Osteoblast (primary cell): Measurements from ENCODE around the gene ARHGAP32. TPM values are rescaled to one million over a fixed set of nuclear protein-coding genes. Genes with fewer than 3 reads are reported as not detected.

Experiments used
- DNase-seq: peaks from one replicate; pipeline ENCODE4 v3.0.0; 2011; ENCODE audit warnings: low spot score, mixed read lengths; ENCODE audit not compliant: insufficient read length; ENCODE audit errors: missing footprints
- H2AFZ ChIP-seq: 2 replicates; pipeline ENCODE4 v1.6.0; 2011; ENCODE audit warnings: mild to moderate bottlenecking, low read length
- H3K27ac ChIP-seq: 2 replicates; pipeline ENCODE4 v1.5.1; 2011; ENCODE audit warnings: mild to moderate bottlenecking, low read depth, low read length, moderate library complexity
- H3K27me3 ChIP-seq: 2 replicates; pipeline ENCODE4 v1.6.0; 2012; ENCODE audit warnings: mild to moderate bottlenecking, control low read depth, inconsistent platforms, low read length, moderate library complexity; ENCODE audit not compliant: insufficient read depth
- H3K36me3 ChIP-seq: 2 replicates; pipeline ENCODE4 v1.5.1; 2011; ENCODE audit warnings: mild to moderate bottlenecking, low read length, control low read depth, moderate library complexity; ENCODE audit not compliant: insufficient read depth
- H3K4me1 ChIP-seq: 2 replicates; pipeline ENCODE4 v1.5.1; 2011; ENCODE audit warnings: mild to moderate bottlenecking, low read length, control low read depth, moderate library complexity; ENCODE audit not compliant: insufficient read depth
- H3K4me2 ChIP-seq: 2 replicates; pipeline ENCODE4 v1.6.0; 2011; ENCODE audit warnings: mild to moderate bottlenecking, low read length; ENCODE audit not compliant: insufficient read depth
- H3K4me3 ChIP-seq: fragments of 200-600 bp; sonication (generic); 3 replicates; pipeline ENCODE4 v1.5.1; 2012; ENCODE audit warnings: mild to moderate bottlenecking, low read length, inconsistent platforms; ENCODE audit not compliant: insufficient read depth
- H3K79me2 ChIP-seq: 2 replicates; pipeline ENCODE4 v1.6.0; 2012; ENCODE audit warnings: mild to moderate bottlenecking, low read length, control low read depth, inconsistent platforms; ENCODE audit not compliant: insufficient read depth
- H3K9me3 ChIP-seq: 2 replicates; pipeline ENCODE4 v1.5.1; 2011; ENCODE audit warnings: low read depth, low read length, control low read depth
- H4K20me1 ChIP-seq: 2 replicates; pipeline ENCODE4 v1.6.0; 2012; ENCODE audit warnings: mild to moderate bottlenecking, low read length, control low read depth; ENCODE audit not compliant: insufficient read depth
- CTCF ChIP-seq: IDR thresholded peaks from 2 replicates; pipeline ENCODE4 v1.5.1; 2011; ENCODE audit warnings: mild to moderate bottlenecking, low read depth, low read length, moderate library complexity; ENCODE audit errors: extremely low read depth
- total RNA-seq: library from RNA; depleted of rRNA; stranded (reverse); fragments of >200 nt; gene quantifications from 2 replicates; pipeline ENCODE4 v1.2.3, GENCODE V29; 2012

ARHGAP32 gene
- total RNA-seq, 1 donor: 25.3 TPM

- DNase-seq: peak; percentile 23
- H3K27ac ChIP-seq: peak overlapping the region; percentile 46
- TF ChIP-seq CTCF: no peak
- H3K4me3 ChIP-seq: no peak overlapping the region
- H3K9me3 ChIP-seq: peaks cover 4% of the 10 kb centered on the region
- H3K36me3 ChIP-seq: no peaks in the 10 kb centered on the region
- no peak overlapping the region for H2AFZ ChIP-seq
- H4K20me1 ChIP-seq: peaks cover 5% of the 10 kb centered on the region
- no peaks in the 10 kb centered on the region for H3K27me3 ChIP-seq
- no peak overlapping the region for H3K4me2 ChIP-seq
- peaks cover 11% of the 10 kb centered on the region for H3K79me2 ChIP-seq
- H3K4me1 ChIP-seq: peaks cover 16% of the 10 kb centered on the region
Measured at GRCh38 chr11:129225190-129225589, 33.1 kb upstream of the ARHGAP32 start.

GRCh38 chr11:129224538-129224937 is 32.4 kb upstream of the ARHGAP32 start:
- H3K9me3 ChIP-seq: peaks cover 4% of the 10 kb centered on the region
- no peak for TF ChIP-seq CTCF
- peak overlapping the region; percentile 46 for H3K27ac ChIP-seq
- H3K36me3 ChIP-seq: no peaks in the 10 kb centered on the region
- H3K27me3 ChIP-seq: no peaks in the 10 kb centered on the region
- no peak overlapping the region for H3K4me3 ChIP-seq
- no peak for DNase-seq
- H3K4me1 ChIP-seq: peaks cover 16% of the 10 kb centered on the region
- no peak overlapping the region for H3K4me2 ChIP-seq
- H4K20me1 ChIP-seq: peaks cover 5% of the 10 kb centered on the region
- no peak overlapping the region for H2AFZ ChIP-seq
- peaks cover 16% of the 10 kb centered on the region for H3K79me2 ChIP-seq

DNA sequence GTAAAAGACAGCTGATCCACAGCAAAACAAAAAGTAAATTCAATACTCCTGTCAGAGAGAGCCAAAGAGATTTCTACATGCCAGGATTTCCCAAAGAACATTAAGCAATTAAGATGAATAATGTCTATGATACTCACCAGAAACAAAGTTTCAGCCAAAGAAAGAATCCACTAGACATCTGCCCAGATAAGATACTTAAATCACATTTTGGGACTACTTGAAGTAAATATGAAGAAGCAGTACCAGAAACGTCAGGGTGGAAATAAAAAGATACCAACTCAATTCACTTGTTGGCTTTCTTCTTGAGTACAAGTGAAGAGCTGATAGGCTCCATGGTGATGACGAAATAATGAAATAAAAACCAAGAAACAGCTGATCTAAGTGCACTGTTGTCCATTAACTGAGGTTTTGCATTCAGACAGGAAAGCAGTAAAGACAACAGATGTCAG is 31.6 kb upstream of the ARHGAP32 start:
- Histone ChIP-seq H3K79me2 (peaks cover 19% of the 10 kb centered on the region), H2AFZ (no peak overlapping the region), H4K20me1 (peaks cover 5% of the 10 kb centered on the region), H3K27ac (peak overlapping the region; percentile 37), H3K27me3 (no peaks in the 10 kb centered on the region), H3K36me3 (no peaks in the 10 kb centered on the region), H3K4me3 (no peak overlapping the region), H3K4me2 (peak overlapping the region; percentile 35), H3K9me3 (peaks cover 4% of the 10 kb centered on the region), H3K4me1 (peaks cover 16% of the 10 kb centered on the region)
- peak; percentile 73 for DNase-seq
- TF ChIP-seq CTCF: no peak

DNA sequence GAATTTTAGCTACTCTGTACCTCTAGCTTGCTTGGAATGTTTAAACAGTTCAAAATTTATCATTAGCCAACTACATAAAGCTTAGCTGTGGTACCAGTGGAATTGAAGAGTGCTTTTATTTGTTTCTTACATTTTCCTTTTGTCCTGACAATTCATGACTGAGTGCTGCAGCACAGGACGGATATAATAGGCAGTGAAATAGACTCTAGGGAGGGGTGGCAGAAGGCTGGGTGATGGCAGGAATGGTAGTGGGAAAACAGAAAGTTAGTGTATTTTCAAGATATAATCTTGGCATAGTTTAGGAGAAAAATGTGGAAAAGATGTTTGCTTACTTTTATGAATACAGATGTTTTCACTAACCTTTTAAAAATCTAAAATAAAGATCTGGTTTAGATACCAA is 31.1 kb upstream of the ARHGAP32 start:
- no peak for DNase-seq
- TF ChIP-seq CTCF: no peak
- Histone ChIP-seq H3K27me3 (no peaks in the 10 kb centered on the region), H3K9me3 (peaks cover 4% of the 10 kb centered on the region), H3K4me1 (peaks cover 16% of the 10 kb centered on the region), H3K4me2 (peak overlapping the region; percentile 35), H3K79me2 (peaks cover 22% of the 10 kb centered on the region), H3K4me3 (no peak overlapping the region), H2AFZ (no peak overlapping the region), H3K27ac (peak overlapping the region; percentile 37), H3K36me3 (no peaks in the 10 kb centered on the region), H4K20me1 (peaks cover 5% of the 10 kb centered on the region)
